Hematopoietic multipotent progenitor cell treated with erythropoietin and hydrocortisone succinate and interleukin-3 and kit ligand, for 8 days (in vitro differentiated cells): ENCODE data around the gene ISL1.

Experiments used
- DNase-seq: peaks from one replicate; pipeline ENCODE4 v3.0.0-alpha.2; 2015

ISL1 gene

DNA sequence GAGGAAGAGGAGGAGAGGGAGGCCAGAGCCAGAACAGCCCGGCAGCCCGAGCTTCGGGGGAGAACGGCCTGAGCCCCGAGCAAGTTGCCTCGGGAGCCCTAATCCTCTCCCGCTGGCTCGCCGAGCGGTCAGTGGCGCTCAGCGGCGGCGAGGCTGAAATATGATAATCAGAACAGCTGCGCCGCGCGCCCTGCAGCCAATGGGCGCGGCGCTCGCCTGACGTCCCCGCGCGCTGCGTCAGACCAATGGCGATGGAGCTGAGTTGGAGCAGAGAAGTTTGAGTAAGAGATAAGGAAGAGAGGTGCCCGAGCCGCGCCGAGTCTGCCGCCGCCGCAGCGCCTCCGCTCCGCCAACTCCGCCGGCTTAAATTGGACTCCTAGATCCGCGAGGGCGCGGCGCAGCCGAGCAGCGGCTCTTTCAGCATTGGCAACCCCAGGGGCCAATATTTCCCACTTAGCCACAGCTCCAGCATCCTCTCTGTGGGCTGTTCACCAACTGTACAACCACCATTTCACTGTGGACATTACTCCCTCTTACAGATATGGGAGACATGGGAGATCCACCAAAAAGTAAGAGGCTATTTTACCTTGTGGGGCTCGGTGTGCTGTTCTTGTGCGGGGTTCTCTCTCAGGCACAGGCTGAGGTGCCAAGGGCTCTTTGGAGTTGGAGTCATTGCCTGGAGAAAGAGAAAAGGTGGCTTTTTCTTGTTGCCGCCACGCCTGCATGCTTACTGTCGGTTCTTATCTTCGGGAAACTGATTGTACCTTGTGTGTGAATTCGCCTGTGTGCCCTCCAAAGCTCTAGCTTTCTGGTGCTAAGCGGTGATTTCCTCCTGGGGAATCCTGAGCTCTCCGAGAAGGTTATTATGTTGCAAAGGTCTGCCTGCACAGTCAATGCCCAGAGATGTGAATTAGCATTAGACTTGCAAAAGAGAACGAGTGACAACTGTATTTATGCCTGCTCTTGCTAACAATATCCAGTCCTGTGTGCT, at the start of gene ISL1:
Gene ISL1, plus strand, starts transcription at position 318 of the 991 bp plus-strand sequence. Its CDS starts 224 bp downstream, at position 542.
- DNase-seq = peak; percentile 16

DNA sequence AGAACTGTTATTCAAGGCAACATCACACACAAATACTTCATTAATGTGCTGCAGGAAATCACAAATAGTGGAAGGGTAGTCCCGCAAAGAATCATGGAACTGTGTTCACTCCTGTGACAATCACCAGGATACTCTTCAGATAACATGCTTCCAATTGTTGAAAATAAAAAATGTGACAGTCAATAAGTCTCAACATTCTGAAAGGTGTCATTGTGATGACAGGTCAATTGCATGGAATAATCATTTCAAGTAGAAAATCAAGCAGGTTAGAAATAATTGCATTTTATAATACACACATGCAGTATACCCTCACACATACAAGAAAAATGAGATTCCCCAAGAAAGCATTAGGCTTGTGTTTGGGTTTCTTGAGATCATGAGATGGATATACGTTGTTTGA, 46.4 kb upstream of the ISL1 start:
- no peak for DNase-seq

DNA sequence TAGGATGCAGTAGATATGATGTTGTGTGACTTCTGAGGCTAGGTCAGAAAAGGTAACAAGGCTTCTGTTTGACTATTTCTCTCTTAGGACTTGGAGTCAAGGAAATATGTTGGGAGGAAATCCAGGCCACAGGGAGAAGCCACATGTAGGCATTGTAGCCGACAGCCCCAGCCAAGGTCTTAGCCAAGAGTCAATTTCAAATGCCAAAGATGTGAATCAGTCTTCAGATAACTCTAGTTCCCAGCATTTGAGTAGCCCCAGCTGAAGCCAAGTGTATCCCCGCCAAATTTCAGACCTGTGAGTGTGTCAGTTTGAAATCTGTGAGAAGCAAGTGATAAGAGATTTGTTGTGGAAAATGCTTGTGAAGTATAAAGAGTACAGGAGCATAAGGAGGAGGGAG, 38.1 kb upstream of the ISL1 start:
- no peak for DNase-seq

DNA sequence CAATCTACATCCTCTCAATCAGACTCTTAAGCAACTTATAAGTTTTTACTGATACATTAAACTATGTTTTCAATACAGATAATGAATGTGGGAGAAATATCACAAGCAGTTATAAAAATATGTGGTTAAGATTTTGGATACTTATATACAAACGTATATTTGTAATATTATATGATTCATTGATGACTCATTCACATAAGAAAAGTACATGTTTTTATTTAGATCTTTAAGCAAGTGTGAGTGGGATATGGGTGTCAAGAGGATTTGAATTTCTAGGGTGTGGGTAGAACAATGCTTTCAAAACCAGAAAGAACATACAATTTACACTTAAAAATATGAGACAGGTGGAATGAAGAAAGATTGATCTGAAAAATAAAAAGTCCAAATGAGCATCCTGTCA, 36.1 kb upstream of the ISL1 start:
- DNase-seq = no peak

DNA sequence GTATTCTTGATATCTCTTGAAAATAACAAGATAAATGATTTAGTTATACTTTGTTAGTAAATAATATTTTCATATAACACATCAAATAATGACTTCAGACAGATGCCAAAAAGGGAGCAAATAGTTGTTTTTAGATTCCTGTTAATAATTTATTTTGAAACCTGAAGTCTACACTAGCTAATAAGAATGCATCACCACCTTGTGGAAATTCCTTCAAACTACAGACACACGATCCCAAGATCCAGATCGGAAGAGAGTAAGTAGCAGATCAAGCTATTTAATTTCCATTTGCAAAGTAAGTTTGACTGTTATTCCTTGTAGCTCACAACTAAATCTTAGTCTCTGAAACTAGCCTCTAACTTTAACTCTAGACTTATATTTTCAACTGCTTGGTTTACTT, 35.5 kb upstream of the ISL1 start:
- DNase-seq = no peak

DNA sequence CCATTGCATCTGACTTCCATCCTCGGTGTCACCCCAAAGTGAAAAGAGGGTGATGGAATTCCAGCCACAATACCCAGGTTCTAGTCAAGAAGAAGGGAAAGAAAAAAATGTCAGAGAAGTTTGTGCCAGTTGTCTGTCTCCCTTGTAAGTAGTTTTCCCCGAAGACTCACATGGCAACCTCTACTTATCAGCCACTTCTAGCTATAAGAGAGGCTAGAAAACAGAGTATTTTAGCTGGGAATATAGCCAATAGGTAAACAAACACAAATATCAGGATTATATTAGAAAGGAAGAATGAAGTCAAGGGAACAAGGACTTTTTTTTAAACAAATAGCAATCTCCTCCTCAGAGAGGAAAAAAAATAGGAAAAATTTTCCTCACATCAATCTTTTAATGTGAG, 12.2 kb upstream of the ISL1 start:
- DNase-seq = no peak

DNA sequence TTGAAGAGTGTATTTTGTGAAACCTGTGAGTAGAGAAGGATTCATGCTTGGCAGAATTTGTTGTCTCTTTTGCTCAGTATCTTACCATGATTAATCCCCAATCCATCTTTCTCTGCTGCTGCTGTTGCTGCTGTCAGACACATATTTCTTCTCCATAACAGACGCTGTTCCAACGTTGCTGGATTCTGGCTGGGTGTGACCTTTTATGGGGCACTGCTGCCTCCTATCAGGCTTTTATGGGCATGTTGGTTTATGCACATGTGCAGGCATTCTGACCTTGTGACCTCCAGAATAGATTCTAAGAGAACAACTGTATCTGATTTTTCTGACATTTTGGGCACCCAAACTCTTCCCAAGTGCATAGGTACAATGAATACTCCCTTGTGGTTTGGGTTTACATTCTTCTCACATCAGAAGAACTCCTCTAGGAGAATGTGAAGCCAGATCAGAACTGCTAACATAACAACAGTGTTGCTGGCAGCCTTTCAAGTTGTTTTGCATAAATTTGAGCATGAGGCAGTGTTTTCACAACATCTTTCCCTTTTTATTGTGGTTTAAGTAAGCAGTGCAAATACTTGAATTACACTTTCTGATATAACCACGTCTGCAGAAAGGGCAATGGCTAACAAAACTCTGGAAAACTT, 9.2 kb upstream of the ISL1 start:
- DNase-seq = no peak

DNA sequence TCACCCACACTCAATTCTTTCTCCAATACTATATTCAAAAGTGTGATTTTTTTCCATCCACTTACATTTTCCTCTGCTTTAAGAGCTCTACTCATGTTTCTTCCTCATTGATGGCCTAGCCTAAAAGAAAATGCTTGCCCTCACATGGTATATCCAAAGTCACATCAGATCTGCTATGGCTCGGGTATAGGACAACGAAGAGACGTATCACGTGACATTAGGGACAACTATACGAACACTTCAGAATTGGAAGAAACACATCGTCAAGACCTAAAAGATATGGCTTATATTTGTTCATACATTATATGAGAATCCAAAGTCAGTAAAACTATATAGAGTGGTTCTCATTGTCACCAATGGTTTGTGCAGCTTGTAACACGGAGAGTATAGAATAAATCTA, 8.2 kb upstream of the ISL1 start:
- DNase-seq = no peak

DNA sequence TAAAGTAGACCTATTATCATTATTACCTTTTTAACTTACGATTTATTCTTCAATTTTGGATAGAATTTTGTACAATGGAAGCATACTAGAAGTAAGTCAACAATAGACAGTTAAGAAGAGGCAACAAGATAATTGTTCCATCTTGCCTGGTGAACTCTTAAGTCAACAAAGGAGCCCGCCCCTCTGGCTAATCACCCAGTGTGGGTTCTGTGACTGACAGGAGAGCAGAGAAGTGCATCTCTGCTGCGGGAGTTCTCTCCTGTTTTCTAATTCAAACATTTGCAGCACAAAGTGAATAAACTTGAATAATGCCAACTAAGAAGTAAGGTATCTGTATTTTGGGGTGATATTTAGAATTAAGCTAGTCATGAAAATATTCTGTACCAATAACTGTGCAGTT, 6.7 kb upstream of the ISL1 start:
- DNase-seq = no peak

DNA sequence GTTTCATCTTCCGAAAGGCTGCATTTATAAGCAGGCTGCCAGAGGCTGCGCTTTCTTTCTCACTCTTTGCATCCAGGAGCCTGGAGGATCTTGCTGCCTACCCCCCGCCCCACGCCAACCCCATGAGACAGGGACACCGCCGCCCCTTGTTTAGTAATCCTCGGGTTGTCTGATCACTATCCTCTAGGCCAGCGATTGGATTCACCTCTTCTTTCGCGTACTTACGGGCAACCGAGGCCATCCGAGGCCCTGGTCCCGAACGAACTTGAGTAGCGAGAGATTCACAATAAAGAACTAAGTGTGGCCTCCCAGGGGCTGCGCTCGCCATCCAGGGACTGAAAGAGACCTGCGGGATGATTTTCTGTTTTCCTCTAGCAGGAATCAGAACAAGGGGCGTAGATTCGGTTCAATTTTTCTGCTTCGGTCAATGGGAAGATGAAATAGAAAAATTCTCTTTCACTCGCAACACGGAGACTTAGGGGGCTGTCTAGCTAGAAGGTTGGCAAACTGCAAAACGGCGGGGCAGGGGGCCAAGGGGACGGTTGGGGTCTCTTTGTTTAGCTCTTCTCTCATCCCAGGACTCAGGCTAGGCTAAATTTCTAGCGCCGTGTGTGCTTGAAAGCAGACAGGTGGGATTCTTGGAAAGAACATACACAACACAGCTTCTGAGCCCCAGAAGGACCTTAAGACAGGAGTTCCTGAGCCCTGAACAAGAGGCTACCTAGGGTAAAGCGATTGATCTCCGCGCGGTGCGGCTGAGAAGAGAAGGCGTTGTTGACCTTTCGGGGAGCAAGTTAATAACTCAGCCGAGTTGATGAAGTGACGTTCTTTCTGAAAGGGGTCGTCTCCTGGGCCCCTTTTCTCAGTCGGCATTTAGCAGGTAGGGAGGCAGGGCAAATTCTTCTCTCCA, 5.8 kb upstream of the ISL1 start:
- DNase-seq = no peak

DNA sequence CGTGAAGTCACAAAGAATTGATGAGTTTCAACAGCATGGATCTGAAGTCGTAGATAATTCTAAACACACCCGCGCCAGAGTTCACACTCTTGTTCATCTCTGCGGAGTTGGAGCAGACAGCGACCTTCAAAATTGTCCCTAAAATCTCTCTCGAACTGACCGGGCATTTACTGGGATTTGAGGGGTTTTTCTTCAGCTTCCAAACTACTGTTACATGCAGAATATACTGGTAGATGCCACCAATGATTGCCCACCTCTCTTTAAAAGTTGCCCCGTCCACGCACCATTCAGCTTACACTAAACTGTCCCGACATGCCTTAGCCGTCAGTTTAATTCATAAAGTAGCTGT, 5.2 kb upstream of the ISL1 start:
- DNase-seq = no peak

DNA sequence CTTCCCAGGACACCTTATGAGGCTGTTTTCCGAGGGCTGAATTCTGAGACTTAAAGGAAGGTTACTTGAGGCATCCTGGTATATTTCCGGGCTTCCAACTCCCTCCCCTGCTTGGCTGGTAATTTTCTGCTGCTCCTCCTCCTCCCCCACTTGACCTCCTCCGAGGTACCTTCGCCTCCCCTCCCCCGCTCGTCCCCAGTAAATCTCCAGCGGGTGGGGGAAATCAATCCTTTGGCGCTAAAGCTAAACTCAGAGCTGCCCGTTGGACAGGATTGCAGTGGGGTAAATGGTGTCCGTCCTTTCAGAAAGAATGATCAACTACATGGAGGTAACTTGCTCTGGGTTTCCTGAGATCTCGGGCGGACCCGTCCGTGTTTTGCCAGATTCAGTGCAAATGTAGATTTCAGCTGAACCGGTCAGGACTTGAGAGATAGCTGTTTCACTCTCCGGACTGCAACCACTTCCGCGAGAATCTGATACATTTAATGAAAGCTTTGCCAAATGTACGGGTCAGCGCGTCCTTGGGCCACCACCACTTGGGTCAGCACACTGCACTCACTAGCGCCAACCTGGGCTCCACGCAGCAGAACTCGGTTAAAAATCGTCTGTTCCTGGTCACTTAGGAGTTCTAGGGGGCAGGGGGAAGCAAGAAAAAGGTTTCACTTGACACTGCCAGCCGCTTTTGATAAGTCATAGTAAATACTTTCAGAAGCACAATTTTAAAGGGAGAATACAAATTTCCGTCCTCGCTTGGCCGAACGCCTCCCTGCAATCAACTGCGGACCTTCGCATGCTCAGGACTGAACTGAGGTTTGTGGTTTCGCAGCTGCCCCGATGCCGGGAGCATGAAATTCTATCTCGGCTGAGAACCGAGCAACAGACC, 4.6 kb upstream of the ISL1 start:
- DNase-seq = no peak

DNA sequence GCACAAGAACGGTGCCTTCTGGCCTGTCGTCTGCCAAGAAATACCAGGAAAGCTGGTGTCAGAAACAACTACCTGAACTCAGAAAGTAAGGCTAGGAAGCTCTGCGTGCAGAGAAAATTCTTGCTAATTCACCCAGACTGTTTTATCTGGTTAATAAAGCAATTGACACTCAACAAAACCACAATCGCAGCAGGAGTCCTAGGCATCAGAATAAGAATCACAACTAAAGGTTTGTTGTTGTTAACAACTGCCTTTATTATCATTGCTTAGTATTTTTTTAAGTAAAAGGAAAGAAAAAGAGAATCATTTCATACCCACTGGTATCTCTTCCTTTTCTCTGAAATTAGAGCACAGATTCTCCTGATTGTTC, 3.9 kb upstream of the ISL1 start:
- DNase-seq = no peak

DNA sequence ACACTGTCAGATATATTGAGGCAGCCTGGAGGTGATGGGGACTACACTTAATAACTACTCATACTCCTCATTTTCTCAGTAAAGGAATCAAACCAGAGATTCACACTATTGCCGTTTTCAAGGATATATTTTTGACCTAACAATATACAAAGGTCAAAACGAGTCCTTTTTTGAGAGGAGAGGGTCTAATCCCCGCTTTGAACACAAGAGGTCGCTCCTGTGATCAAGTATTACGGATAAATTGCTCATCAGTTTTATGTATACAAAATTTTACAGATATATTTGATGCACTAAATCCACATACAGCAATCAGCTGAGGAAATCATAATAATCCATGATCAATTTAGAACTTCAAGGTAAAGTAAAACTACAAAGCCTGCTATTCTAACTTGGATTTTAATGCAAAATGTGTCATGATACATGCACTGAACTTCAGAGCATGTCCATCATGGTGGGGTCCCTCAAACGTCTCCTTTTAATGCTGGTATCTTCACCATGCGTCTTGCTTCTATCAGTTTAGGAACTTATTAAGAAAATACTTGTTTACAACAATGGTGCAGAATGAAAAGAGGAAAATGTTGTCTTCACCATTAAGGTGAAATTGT, 2.5 kb upstream of the ISL1 start:
- peak; percentile 12 for DNase-seq

DNA sequence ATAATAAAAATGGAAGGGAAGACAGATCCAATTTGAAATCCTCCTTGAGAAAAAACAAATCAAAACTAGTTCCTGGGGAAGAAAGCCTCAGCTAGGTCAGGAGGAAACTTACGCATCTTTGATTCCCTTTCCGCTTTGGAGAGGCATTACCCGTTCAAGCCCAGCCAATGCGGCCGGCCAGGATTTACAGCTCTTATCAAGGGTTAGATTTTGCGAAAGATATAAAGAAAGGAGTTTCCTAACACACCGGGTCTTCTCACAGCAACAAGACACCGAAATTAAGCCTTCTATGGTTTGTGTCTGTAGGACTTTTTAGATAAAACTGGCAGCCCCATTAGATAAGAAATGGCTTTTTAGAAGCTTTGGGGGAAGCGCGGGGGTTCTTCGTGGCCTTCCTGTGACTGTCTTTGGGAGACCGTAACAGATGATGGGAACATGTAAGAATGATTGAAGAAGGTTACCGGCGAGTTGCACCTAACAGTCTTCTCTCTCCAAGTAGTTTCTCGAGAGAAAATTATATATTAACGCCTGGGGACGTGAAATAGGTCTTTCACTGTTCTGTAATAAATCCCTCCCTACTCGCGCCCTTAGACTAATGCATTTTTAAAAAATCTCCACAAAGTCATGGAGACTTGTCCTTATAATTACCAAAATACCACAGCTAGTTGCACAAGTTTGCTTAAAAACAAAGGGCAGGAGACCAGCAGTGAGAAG, 1.3 kb upstream of the ISL1 start:
- DNase-seq = no peak

DNA sequence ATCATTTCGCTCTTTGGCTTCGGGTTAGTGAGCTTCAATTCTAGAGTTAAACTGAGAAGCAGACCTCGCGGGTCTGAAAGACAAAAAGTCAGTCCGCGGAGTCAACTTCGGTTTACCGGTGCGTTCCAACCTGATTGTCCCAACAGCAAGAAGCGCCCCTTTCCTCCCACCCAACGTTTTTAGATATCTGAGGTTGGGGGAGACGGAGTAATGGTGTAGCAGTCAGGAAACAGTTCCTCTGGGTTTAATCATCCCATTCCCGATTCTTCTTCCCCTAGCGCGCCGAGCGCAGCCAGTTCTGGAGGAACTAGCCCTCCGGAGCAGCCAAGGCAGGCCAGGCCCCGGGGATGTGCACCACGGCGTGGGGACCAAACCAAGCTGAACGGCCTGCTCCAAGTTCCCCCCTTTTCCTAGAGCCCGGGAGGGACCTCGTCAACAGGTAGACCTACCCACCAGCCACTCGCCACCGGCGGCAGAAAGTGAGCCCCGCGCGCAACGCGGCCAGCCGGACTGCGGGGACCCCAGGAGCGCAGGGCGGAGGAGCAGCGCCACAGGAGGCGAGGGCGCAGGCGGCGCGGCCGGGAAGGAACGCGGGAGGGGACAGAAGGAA, 622 bp upstream of the ISL1 start:
- no peak for DNase-seq

DNA sequence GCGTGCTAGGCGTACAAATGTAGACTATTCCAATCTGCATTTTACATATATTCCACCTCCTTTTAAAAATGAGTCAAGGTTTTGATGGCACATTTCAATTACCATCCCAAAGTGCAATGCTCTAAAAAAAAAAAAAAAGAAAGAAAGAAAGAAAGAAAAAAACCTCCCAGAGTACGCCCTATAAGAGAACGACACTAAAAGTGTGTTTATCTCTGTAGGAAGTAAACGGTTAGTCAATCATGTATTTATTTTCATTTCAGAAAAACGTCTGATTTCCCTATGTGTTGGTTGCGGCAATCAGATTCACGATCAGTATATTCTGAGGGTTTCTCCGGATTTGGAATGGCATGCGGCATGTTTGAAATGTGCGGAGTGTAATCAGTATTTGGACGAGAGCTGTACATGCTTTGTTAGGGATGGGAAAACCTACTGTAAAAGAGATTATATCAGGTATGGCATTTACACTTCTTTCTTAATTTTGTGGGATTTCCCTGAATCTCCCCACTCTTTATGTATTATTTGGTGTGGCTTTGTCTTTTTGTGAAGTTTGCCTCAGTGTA, 1.1 kb downstream of the ISL1 start:
- no peak for DNase-seq

DNA sequence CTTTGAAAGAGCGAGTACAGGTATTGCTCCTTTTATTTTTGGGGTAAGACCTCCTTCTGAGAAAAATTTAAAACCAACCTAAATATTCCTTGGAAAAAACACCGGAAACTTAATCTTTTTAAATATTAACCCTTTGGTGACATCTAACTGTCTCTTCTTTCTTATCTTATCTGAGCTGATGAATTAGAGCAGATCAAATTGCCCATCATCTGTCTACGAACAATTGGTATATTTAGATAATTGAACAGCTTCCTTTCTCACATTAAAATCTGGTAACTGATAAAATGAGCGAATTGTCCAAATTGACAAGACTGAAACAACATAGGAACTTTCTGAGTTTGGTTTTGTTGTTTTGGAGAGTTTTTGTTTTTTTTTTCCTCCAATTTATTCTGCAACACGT, 2.0 kb downstream of the ISL1 start:
- no peak for DNase-seq

DNA sequence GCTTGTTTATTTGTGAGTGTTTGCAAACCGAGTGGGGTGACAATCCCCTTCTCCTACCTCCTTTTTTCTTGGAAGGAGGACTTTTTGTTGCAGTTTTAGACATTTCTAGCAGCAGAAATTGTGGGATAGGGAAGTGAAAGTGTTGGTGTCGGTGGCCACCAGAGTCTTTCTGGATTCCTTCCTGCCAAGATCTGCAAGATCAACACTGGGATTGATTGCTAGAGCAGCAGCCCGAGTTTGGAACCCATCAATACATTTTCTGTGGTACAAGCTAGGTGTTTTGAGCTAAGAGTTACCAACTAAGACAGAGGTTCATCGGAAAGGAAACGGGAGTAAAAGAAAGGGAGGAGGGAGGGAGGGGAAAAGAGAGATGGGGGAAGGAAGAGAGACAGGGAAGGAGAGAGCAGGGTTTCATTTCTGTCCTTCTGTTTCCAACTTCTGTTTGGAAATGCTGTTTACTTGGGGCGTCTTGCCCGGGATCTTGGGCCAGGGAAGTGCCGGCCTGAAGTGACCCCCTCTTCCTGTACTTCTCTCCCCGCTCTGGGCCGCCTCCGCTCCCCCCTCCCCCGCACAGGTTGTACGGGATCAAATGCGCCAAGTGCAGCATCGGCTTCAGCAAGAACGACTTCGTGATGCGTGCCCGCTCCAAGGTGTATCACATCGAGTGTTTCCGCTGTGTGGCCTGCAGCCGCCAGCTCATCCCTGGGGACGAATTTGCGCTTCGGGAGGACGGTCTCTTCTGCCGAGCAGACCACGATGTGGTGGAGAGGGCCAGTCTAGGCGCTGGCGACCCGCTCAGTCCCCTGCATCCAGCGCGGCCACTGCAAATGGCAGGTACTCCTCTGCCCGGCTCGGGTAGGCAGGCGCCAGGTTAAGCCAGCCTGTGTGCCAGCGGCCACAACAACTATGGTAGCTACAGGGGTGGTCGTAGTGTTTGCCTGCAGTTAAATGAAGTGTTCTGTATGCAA, 4.0 kb downstream of the ISL1 start:
- no peak for DNase-seq
